GM10266 (cell line): ENCODE measurements around the gene TECTB.

ENCODE experiments used
- DNase-seq: peaks from one replicate; pipeline ENCODE4 v3.0.0; 2012; ENCODE audit errors: extremely low spot score
- CTCF ChIP-seq: IDR thresholded peaks from 2 replicates; pipeline ENCODE4 v1.5.1; 2012; ENCODE audit warnings: mild to moderate bottlenecking, low read depth; ENCODE audit not compliant: control insufficient read depth, insufficient read depth; ENCODE audit errors: missing control alignments

Gene TECTB

GRCh38 chr10:112283100-112283499, at the start of gene TECTB:
Gene TECTB (plus strand): TSS chr10:112283400. CDS start chr10:112283735, 335 bp downstream.
- DNase-seq = no peak
- TF ChIP-seq CTCF = no peak

GRCh38 chr10:112235141-112235540, 48.1 kb upstream of the TECTB start:
- TF ChIP-seq CTCF = no peak
- DNase-seq = no peak

- DNase-seq = no peak
These were observed 47.3 kb upstream of the TECTB start for GRCh38 chr10:112235920-112236319.

GRCh38 chr10:112236486-112236885, 46.7 kb upstream of the TECTB start:
- no peak for TF ChIP-seq CTCF
- DNase-seq = no peak

More at GRCh38 chr10:112235920-112236319, 47.3 kb upstream of the TECTB start:
- no peak for TF ChIP-seq CTCF

- TF ChIP-seq CTCF = no peak
- no peak for DNase-seq
These were observed 43.9 kb upstream of the TECTB start for GRCh38 chr10:112239347-112239746.

GRCh38 chr10:112240441-112240840, 42.8 kb upstream of the TECTB start:
- no peak for TF ChIP-seq CTCF
- no peak for DNase-seq

- no peak for TF ChIP-seq CTCF
These were observed 41.4 kb upstream of the TECTB start for GRCh38 chr10:112241651-112242341.

More at GRCh38 chr10:112241651-112242341, 41.4 kb upstream of the TECTB start:
- no peak for DNase-seq
